ENCODE results near the gene GRK3.

The GRK3 gene

GRCh38 chr22:25669253-25670069 is 105.0 kb downstream of the GRK3 start:
- Histone ChIP-seq H3K4me1 (ENCODE audit: insufficient read depth, low read length) (peaks cover 13% of the 10 kb centered on the region), H3K27ac (ENCODE audit: low read depth, low read length) (no peak overlapping the region)

DNA sequence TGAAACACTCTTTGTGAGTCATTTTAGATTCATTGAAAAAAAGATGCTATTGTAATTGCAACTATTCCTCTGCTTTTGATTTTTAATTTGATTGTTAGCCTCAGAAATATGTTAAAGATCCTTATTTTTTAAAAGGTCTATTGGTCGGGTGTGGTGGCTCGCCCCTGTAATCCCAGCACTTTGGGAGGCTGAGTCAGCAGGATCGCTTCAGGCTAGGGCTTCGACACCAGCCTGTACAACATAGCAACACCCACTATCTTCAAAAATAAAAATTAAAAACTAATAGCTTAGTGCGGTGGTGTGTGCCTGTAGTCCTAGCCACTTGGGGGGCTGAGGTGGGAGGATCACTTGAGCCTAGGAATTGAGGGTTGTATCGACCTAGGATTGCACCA is 105.6 kb downstream of the GRK3 start:
- H3K27ac ChIP-seq (ENCODE audit: low read depth, low read length), result no peak overlapping the region
- H3K27me3 ChIP-seq (ENCODE audit: control insufficient read depth in 1 of 2, insufficient read depth in 2 of 2, low read length in 2 of 2), result no peaks in the 10 kb centered on the region
- H3K4me1 ChIP-seq (ENCODE audit: insufficient read depth, low read length), result peaks cover 13% of the 10 kb centered on the region
- peaks cover 3% of the 10 kb centered on the region for H3K36me3 ChIP-seq (ENCODE audit: insufficient read depth, low read length)
- no peak overlapping the region for H3K4me3 ChIP-seq (ENCODE audit: low read depth in 1 of 2, low read length in 2 of 2)
- H3K9me3 ChIP-seq (ENCODE audit: low read length), result no peaks in the 10 kb centered on the region
- no peak overlapping the region for H3K9ac ChIP-seq (ENCODE audit: low read length)

More at GRCh38 chr22:25669253-25670069, 105.0 kb downstream of the GRK3 start:
- Histone ChIP-seq H3K9ac (ENCODE audit: low read length) (no peak overlapping the region), H3K27me3 (ENCODE audit: control insufficient read depth in 1 of 2, insufficient read depth in 2 of 2, low read length in 2 of 2) (no peaks in the 10 kb centered on the region), H3K9me3 (ENCODE audit: low read length) (no peaks in the 10 kb centered on the region), H3K36me3 (ENCODE audit: insufficient read depth, low read length) (no peaks in the 10 kb centered on the region), H3K4me3 (ENCODE audit: low read depth in 1 of 2, low read length in 2 of 2) (no peak overlapping the region)

- Histone ChIP-seq H3K27me3 (ENCODE audit: control insufficient read depth in 1 of 2, insufficient read depth in 2 of 2, low read length in 2 of 2) (no peaks in the 10 kb centered on the region), H3K27ac (ENCODE audit: low read depth, low read length) (no peak overlapping the region), H3K9ac (ENCODE audit: low read length) (no peak overlapping the region), H3K4me1 (ENCODE audit: insufficient read depth, low read length) (peaks cover 8% of the 10 kb centered on the region), H3K36me3 (ENCODE audit: insufficient read depth, low read length) (peaks cover 8% of the 10 kb centered on the region), H3K9me3 (ENCODE audit: low read length) (no peaks in the 10 kb centered on the region), H3K4me3 (ENCODE audit: low read depth in 1 of 2, low read length in 2 of 2) (no peak overlapping the region)
These were observed 108.0 kb downstream of the GRK3 start for GRCh38 chr22:25672289-25673084.

GRCh38 chr22:25673713-25674112 is 109.2 kb downstream of the GRK3 start:
- Histone ChIP-seq H3K27ac (ENCODE audit: low read depth, low read length) (no peak overlapping the region), H3K4me3 (ENCODE audit: low read depth in 1 of 2, low read length in 2 of 2) (no peak overlapping the region), H3K4me1 (ENCODE audit: insufficient read depth, low read length) (no peaks in the 10 kb centered on the region), H3K36me3 (ENCODE audit: insufficient read depth, low read length) (peaks cover 8% of the 10 kb centered on the region), H3K27me3 (ENCODE audit: control insufficient read depth in 1 of 2, insufficient read depth in 2 of 2, low read length in 2 of 2) (no peaks in the 10 kb centered on the region), H3K9ac (ENCODE audit: low read length) (no peak overlapping the region), H3K9me3 (ENCODE audit: low read length) (no peaks in the 10 kb centered on the region)

DNA sequence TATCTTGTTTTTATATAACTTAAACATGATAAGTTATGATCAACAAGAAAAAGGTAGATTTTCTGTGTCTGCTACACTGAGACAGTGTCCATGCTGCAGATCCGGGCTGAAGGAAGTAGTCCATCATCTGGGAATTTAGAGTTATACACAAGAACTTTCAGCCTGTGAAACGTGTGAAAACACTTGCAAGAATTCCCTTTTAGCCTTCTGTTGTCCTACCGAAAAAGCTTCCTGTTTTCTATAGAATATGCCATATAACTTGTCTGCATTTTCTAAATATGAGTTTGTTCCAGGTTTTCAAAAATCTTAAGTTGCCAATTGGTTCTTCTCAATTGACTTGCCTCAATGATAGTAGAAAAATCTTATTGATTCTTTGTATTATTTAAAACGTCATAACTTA is 113.2 kb downstream of the GRK3 start:
- Histone ChIP-seq H3K27me3 (ENCODE audit: control insufficient read depth in 1 of 2, insufficient read depth in 2 of 2, low read length in 2 of 2) (no peaks in the 10 kb centered on the region), H3K4me3 (ENCODE audit: low read depth in 1 of 2, low read length in 2 of 2) (no peak overlapping the region), H3K27ac (ENCODE audit: low read depth, low read length) (no peak overlapping the region), H3K9ac (ENCODE audit: low read length) (no peak overlapping the region), H3K9me3 (ENCODE audit: low read length) (no peaks in the 10 kb centered on the region), H3K36me3 (ENCODE audit: insufficient read depth, low read length) (peaks cover 15% of the 10 kb centered on the region), H3K4me1 (ENCODE audit: insufficient read depth, low read length) (no peaks in the 10 kb centered on the region)

- Histone ChIP-seq H3K9me3 (ENCODE audit: low read length) (no peaks in the 10 kb centered on the region), H3K4me1 (ENCODE audit: insufficient read depth, low read length) (no peaks in the 10 kb centered on the region), H3K36me3 (ENCODE audit: insufficient read depth, low read length) (peaks cover 12% of the 10 kb centered on the region)
These were observed 115.6 kb downstream of the GRK3 start for GRCh38 chr22:25680051-25680450.

DNA sequence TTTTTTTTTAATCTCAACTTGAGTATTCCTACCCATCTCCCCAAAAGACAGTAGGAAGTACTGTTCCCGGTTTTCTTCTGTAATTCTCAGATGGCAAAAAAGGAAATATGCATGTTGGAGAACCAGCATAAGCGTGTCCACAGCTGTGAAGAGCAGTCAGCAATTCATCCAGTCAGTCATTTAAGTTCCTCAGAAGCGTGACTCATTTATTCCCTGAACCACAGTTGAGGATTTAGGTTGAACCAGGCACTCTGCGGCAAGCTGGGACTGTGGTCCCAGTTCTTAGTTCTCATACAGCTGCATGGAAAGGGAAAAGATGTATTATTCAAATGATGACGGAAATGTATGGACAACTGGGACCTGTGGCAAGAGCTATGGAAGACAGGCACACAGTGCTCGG is 116.5 kb downstream of the GRK3 start:
- H3K4me1 ChIP-seq (ENCODE audit: insufficient read depth, low read length), result no peaks in the 10 kb centered on the region
- no peaks in the 10 kb centered on the region for H3K27me3 ChIP-seq (ENCODE audit: control insufficient read depth in 1 of 2, insufficient read depth in 2 of 2, low read length in 2 of 2)
- H3K4me3 ChIP-seq (ENCODE audit: low read depth in 1 of 2, low read length in 2 of 2), result no peak overlapping the region
- no peak overlapping the region for H3K9ac ChIP-seq (ENCODE audit: low read length)
- no peaks in the 10 kb centered on the region for H3K9me3 ChIP-seq (ENCODE audit: low read length)
- H3K27ac ChIP-seq (ENCODE audit: low read depth, low read length), result no peak overlapping the region
- H3K36me3 ChIP-seq (ENCODE audit: insufficient read depth, low read length), result peaks cover 7% of the 10 kb centered on the region

More at GRCh38 chr22:25680051-25680450, 115.6 kb downstream of the GRK3 start:
- no peak overlapping the region for H3K4me3 ChIP-seq (ENCODE audit: low read depth in 1 of 2, low read length in 2 of 2)
- H3K27ac ChIP-seq (ENCODE audit: low read depth, low read length), result no peak overlapping the region
- no peaks in the 10 kb centered on the region for H3K27me3 ChIP-seq (ENCODE audit: control insufficient read depth in 1 of 2, insufficient read depth in 2 of 2, low read length in 2 of 2)
- H3K9ac ChIP-seq (ENCODE audit: low read length), result no peak overlapping the region

DNA sequence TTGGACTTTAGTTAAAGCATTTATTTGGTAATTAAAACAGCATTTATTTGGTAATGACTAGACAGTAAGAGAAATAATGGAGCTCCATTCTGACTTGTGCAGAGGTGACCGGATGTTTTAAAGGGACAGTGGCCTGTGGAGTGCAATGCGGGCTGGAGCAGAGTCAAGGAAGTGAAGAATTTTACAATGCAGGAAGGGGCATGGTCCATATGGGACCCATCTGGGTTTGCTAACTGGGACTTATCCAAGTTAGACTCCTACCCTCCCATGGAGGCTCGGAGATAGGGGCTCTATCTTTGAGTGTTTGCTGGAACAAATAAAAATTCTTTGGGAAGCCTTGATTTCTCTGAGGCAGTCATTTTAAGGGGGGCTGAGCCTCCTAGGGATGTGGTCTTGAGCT is 117.6 kb downstream of the GRK3 start:
- no peaks in the 10 kb centered on the region for H3K9me3 ChIP-seq (ENCODE audit: low read length)
- no peak overlapping the region for H3K4me3 ChIP-seq (ENCODE audit: low read depth in 1 of 2, low read length in 2 of 2)
- no peaks in the 10 kb centered on the region for H3K4me1 ChIP-seq (ENCODE audit: insufficient read depth, low read length)
- H3K27me3 ChIP-seq (ENCODE audit: control insufficient read depth in 1 of 2, insufficient read depth in 2 of 2, low read length in 2 of 2), result no peaks in the 10 kb centered on the region
- H3K27ac ChIP-seq (ENCODE audit: low read depth, low read length), result no peak overlapping the region
- H3K9ac ChIP-seq (ENCODE audit: low read length), result no peak overlapping the region
- H3K36me3 ChIP-seq (ENCODE audit: insufficient read depth, low read length), result peaks cover 7% of the 10 kb centered on the region

- no peaks in the 10 kb centered on the region for H3K9me3 ChIP-seq (ENCODE audit: low read length)
- H3K36me3 ChIP-seq (ENCODE audit: insufficient read depth, low read length), result peaks cover 23% of the 10 kb centered on the region
- no peaks in the 10 kb centered on the region for H3K4me1 ChIP-seq (ENCODE audit: insufficient read depth, low read length)
- H3K4me3 ChIP-seq (ENCODE audit: low read depth in 1 of 2, low read length in 2 of 2), result no peak overlapping the region
- no peak overlapping the region for H3K27ac ChIP-seq (ENCODE audit: low read depth, low read length)
- H3K27me3 ChIP-seq (ENCODE audit: control insufficient read depth in 1 of 2, insufficient read depth in 2 of 2, low read length in 2 of 2), result no peaks in the 10 kb centered on the region
- no peak overlapping the region for H3K9ac ChIP-seq (ENCODE audit: low read length)
These were observed 124.2 kb downstream of the GRK3 start for GRCh38 chr22:25688627-25689026.

DNA sequence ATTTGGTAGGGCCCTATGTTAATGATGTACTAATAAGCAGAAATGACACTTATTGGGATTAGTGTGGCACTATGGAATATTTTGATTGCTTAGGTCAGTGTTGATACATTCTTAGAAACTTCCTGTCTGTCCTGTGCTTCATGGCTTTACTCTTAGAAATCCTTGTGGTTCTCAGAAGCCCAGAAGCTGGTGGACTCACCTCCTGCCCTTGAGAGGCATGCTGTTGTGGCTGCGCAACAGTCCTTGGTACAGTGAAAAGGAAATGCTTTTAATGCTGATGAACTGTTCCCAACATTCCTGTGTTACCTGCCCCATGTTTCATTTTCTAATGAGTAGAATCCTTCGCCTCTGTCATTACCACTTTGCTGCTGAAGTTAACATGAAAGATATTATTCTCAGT is 125.2 kb downstream of the GRK3 start:
- H3K27me3 ChIP-seq (ENCODE audit: control insufficient read depth in 1 of 2, insufficient read depth in 2 of 2, low read length in 2 of 2), result no peaks in the 10 kb centered on the region
- H3K9me3 ChIP-seq (ENCODE audit: low read length), result no peaks in the 10 kb centered on the region
- H3K27ac ChIP-seq (ENCODE audit: low read depth, low read length), result no peak overlapping the region
- H3K4me3 ChIP-seq (ENCODE audit: low read depth in 1 of 2, low read length in 2 of 2), result no peak overlapping the region
- no peak overlapping the region for H3K9ac ChIP-seq (ENCODE audit: low read length)
- H3K4me1 ChIP-seq (ENCODE audit: insufficient read depth, low read length), result no peaks in the 10 kb centered on the region
- H3K36me3 ChIP-seq (ENCODE audit: insufficient read depth, low read length), result peaks cover 24% of the 10 kb centered on the region

DNA sequence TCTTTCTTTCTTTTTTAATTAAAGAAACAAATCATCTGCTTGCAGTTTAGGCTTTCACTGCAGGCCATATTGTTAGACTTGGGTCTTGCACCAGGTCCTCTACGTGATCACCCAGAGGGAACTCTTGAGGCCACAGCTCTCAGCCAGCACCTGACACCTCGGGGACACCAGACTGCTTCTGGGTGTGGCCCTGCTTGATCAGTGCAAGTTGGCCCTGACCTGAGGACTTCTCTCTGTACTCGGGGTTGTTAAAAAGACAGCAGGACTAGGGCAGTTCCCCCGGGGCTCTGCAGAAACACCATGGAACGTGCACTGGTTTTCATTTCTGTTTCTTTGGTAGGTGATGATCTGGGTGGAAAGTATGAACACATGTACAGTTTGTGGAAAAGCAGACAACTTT is 126.3 kb downstream of the GRK3 start:
- Histone ChIP-seq H3K9ac (ENCODE audit: low read length) (no peak overlapping the region), H3K4me3 (ENCODE audit: low read depth in 1 of 2, low read length in 2 of 2) (no peak overlapping the region), H3K27ac (ENCODE audit: low read depth, low read length) (no peak overlapping the region), H3K9me3 (ENCODE audit: low read length) (no peaks in the 10 kb centered on the region), H3K4me1 (ENCODE audit: insufficient read depth, low read length) (no peaks in the 10 kb centered on the region), H3K27me3 (ENCODE audit: control insufficient read depth in 1 of 2, insufficient read depth in 2 of 2, low read length in 2 of 2) (no peaks in the 10 kb centered on the region), H3K36me3 (ENCODE audit: insufficient read depth, low read length) (peaks cover 28% of the 10 kb centered on the region)

Data from muscle layer of colon (tissue), 2 donors.